CD4-positive, alpha-beta T cell treated with Interleukin-2 at 100 ng/mL for 4 hours (primary cell): ENCODE data around the gene CHAC1.

Experiments used
- DNase-seq: peaks from one replicate; pipeline ENCODE4 v3.0.0-alpha.2; 2020; ENCODE audit warnings: low spot score

CHAC1 gene, protein sequence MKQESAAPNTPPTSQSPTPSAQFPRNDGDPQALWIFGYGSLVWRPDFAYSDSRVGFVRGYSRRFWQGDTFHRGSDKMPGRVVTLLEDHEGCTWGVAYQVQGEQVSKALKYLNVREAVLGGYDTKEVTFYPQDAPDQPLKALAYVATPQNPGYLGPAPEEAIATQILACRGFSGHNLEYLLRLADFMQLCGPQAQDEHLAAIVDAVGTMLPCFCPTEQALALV

DNA sequence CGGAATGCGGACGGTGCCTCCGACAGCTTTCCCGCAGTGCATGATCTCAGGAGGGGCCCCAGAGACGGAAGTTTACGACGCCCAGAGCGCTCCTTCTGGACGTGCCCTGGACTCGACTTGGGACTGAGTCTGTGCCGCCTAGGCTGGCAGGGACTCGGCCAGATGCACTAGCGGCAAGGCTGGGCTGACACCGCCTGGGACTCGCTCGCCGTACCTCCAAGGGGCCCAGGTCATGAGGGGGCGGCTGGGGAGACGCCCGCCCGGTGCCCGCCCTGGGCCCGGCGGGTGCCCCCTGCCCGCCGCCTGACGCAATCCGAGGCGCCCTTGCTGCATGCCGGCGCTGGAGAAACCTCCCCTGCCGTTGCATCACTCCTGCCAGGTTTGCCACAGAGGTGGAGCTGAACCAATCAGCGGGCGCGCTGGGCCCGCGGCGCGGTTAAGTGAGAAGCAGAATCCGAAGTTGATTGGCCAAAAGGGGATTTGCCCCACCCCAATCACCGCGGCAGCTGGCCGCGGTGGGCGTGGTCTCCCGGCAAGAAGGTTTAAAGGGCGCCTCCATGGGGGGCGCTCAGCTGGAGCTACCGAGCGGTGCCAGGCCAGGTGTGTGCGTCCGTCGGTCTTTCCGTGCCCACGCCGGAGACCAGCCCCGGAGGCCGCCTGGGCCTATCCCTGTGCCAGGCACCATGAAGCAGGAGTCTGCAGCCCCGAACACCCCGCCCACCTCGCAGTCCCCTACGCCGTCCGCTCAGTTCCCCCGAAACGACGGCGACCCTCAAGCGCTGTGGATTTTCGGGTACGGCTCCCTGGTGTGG lies at the start of gene CHAC1:
TSS of gene CHAC1 (plus strand) at position 571 of the 812 bp plus-strand sequence. CDS start at position 684, 113 bp downstream.
- DNase-seq = peak; percentile 97

DNA sequence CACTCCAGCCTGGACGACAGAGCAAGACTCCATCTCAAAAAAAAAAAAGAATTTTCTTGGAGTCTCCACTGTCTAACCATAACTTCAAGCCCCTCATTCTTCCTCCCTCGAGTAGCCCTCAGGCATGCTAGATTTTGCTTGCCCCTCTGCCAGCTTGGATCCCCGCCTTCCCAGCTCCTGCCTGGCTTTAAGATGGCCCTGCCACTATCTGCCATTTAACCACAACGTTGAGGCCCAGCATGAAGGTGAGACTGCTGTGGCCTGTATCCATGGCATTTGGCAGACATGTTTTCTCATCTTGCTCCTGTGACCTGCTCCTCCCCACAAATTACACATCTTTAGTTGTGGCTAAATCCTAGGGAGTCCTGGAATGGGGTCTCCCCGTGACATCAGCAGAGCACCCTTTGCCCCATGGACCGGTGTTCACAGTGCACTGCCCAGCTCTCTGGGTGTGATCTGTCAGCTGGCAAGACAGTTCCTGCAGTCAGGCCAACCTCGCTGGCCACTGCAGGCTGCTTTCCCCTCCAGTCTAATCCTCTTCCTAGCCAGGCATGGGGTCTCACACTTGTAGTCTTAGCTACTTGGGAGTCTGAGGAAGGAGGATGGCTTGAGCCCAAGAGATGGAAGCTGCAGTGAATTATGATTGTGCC lies 48.6 kb upstream of the CHAC1 start:
- no peak for DNase-seq

DNA sequence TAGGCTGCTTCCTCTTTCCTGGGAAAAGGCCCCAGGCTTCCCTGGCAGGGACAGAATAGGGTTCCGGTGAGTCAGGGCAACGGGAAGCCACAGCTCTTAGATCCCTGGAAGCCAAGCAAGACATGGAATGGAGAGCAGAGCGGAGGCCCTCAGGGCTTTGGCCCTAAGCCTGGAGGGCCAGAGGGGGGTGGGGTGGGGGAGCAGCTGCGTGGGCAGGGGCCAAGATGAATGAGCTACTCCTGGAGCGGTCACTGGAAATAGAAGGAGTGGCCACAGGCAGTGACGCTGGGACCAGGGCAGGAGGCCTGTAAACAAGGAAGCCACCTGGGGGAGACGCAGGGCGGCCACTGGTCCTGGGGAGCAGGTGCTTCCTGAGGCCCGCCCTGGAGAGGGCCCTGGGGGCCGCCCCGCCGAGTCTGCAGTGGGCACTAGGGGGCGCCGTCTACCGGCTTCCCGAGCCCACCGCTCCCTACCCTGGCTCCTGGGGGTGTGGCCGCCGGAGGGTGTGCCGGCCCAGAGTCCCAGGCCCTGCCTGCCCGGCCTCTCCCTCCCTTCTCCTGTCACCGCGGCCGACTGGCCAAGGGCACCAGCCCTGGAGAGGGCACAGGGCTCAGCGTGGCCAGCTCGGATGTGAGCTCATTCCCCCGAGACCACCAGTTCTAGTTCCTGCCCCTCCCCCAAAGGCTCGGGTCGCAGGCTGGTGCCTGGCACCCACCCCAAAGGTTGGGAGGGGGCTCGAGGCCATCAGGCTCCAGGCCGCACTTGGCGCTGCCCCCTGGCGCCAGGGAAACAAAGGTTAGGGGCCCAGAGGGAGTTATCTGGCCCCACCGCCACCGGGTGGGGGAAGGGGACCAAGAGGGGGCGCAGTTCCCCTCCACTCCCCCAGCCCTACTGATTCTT lies 46.9 kb upstream of the CHAC1 start:
- peak; percentile 64 for DNase-seq

DNA sequence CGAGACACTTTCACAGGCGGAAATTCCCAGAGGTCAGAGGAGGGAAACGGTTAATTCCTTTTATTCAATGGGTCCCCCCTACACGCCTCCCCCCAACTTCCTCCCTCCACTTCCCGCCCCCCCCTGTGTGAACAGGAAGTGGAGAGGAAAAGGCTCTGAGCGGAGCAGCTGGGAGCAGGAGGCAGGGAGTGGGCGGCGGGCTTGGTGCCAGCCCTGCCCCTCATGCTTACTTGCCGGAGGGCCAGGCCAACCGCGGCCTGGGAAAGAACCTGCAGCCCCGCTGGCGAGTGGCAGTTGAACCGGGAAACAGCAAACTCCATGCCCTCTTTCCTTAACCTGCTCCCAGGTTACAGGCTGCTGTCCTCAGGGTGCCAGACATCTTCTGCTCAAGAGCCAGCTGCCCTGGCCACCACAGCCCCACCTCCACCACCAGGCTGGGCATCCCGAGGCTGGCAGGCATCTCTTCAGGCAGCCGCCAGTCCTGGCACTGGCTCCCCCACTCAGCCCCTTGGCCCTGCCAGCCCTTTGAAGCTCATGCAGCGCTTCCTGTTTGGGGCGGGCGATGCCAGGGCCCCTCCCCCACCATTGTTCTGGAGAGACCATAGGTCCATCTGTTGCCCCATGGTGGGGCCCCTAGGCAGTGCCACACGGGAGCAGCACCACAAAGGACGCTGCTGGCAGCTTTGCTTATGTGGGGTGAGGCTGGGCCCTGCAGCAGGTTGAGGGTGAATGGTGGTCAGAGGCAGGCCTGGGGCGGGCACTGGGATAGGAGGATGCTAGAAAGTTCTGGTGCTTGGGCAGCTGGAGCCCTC lies 46.1 kb upstream of the CHAC1 start:
- DNase-seq = peak; percentile 53

DNA sequence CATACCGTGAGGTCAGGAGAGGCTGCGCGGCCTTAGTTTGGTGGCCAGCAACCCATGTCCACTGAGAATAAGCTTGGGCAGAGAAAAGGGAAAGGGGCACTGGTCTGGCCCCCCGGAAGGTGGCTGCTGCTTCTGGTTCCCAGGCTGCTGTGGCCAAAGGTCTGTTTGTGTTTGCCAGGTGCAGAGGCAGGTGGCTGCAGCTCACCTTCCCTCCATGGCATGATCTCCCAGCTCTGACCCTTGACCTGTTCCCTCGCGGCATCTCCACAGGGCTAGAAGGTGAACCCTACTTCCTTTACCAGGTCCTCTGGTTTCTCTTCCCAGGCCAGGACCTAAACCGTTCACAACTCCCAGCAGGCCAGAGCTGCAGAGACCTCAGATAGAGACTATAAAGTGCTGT lies 45.2 kb upstream of the CHAC1 start:
- DNase-seq = no peak

DNA sequence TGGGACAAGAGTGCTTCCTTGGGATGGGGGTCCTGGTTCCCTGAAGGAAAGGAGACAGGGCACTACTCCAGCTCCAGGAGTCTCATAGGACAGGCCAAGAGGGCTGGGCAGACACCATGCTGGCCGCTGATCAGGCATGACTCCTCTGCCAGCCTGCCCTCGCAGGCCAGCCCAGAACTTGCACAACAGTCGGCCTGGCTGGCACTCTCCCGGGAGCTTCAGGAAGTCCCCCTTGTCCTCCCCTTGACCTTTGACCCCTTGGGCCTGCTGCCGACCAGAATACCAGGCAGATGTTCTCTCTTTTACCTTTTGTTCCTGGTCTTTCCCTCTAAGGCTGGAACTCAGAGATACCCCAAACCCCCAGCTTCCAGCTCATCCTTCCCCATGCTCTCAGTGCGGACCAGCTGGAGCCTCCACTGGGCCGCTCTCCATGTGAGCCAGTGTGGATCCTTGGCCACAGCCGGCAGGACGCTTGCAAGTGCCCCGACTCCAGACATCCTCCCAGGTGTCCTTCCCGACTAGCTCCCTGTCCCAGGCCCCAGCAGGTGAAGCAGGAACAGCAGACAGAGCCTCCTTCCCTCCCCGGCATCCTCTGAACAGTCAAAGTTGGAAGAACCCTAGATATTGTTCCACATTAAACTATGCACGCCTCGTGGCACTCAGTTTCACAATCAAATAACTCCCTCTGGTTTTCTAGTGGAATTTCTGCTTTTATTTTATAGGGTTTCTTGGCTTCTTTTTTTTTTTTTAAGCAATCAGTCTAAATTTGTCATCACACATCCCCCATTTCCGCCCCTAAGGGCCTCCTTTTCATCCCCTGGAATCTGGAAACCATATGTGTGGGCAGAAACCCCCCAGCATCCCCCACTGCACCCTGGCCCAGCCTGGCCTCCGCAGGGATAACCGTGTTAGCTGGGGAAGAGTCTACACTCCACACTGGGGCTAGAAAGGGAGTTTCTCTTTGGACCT lies 43.3 kb upstream of the CHAC1 start:
- DNase-seq = no peak

DNA sequence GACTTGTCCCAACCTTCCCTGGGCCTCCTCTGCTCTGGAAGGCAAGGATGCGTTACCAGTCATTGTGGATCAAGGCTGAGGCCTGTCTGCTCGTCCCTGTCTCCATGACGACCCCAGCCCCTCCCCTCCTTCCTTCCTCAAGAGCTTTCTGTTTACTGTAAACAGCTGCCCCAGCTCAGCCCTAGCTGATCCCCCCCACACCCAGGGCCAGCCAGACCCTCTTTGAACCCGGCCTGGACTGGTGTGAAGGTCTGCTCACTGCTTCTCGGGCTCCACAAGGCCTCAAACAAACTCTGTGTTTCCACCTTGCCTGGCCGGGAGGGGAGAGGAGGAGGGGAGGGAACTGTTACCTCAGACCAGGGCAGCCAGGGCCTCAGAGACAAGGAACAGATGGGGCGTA lies 42.1 kb upstream of the CHAC1 start:
- no peak for DNase-seq

DNA sequence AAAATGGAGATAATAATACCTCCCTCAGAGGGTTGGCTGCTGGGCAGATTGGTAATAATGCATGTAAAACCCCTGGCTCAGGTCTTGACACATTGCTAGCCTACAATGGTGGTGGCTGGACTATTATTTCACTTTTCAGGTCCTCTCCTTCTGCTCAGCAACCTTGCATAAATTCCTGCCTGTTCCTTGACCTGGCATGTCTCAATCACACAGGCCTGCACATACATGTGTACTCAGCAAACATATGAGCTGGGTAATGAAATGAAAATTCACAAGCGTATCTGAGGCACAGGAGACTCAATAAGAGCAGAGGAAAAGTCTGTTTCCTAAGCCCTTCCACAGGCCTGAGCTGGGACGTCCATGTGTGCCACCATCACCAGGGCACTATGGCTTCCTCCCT lies 41.6 kb upstream of the CHAC1 start:
- DNase-seq = no peak

DNA sequence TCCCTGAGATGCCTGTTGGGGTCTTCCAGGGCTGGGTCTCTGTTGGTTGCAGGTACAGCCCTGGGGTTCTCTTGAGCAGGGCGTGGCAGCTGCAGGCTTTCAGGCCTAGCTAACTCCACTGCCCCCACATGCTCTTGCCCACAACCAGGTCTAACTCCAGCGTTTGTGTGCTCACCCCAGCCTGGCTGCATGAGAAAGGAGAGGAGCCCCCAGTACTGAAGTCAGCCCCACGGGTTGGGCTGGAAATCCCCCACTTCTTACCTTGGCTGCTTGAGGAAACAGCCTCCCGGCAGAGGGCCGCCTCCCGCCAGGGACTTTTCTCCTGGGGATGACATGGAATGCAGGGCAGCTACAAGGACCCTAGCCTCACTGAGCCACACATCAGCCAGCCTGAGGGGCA lies 40.8 kb upstream of the CHAC1 start:
- no peak for DNase-seq

DNA sequence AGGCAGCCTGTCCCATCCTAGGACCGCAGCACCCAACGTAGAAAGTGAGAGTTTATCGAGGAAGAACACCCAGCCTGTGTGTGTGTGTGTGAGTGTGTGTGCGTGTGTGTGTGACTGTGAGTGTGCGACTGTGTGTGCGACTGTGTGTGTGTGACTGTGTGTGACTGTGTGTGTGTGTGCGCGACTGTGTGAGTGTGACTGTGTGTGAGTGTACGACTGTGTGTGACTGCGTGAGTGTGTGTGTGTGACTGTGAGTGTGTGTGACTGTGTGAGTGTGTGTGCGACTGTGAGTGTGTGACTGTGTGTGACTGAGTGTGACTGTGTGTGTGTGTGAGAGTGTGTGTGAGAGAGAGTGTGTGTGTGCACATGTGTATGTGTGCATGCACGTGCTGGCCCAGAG lies 39.3 kb upstream of the CHAC1 start:
- DNase-seq = no peak

DNA sequence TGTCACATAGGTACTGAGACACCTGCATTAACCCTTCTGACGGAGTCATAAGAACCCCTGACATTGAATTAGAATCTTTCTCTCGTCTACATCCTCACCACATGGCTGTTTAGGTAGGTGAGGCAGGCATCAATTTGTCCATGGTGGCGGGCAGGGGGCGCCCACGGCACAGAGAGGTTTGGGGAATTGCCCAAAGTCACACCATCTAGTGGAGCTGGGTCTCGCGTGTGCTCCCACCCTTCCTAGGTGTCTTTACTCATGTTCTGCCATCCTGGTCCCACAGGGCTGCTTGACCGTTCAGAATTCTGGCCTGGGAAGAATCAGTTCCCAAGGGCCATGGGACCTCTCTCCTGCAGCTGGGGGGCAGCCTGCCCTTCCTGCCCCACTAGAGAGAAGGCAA lies 38.8 kb upstream of the CHAC1 start:
- no peak for DNase-seq

DNA sequence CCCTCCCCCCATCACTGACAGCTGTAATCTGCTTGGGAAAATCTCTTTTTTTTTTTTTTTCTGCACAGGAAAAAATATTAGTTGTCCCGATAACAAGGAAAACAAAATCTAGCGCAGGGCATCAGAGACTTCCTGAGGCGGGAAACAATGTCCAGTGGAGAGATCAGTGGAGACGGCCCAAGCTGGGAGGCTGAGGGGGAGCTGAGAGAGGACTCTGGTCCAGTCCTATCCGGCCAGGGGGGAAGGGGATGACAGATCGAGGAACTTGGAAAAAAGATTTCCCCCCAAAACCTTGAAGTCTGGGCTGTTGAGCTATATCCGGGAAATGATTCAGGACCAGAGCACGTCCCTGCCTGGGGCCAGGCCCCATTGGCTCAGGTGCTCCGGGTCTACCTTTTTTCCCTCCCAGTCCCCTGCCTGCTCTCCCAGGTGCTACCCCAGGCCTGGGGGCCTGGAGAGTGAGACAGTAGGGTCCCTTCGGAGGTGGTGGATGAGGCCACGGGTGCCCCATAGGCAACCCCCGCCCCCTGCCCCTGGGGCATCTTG lies 38.1 kb upstream of the CHAC1 start:
- no peak for DNase-seq

DNA sequence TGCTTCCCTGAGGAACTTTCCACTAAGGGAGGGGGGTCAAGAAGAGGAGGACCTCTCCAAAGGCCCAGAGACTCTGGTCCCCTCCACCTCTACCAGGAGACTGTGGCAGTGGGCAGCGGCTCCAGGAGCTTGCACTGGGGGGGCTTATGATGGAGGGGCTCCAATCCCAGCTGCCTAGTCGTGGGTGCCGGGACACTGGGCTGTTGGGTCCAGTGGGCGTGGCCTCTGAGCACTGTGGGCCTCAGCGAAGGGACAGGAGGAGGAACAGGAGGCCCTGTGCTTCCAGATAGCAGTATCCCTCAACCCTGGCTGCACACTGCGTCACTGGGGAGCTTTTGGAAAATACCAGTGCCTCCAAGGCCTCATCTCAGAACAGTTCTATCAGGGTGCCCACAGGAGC lies 37.6 kb upstream of the CHAC1 start:
- DNase-seq = no peak

DNA sequence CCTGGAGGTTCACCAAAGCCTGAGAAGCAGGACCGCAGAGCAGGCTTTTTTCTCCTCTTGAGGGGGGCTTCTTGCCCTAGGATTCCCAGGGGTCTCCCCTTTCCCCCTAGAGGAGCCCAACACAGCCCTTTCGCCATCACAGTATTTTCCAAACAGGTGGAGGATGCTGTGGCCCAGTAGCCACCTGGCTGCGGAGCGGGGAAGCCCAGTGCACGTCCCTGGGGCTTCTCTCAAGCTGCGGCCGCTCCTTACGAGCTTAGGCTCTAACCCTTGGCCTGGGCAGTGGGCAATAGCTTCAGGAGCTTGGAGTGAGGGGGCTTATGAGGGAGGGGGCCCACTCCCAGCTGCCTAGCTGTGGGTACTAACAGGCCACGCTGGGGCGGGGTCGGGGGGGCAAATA lies 35.7 kb upstream of the CHAC1 start:
- DNase-seq = no peak

DNA sequence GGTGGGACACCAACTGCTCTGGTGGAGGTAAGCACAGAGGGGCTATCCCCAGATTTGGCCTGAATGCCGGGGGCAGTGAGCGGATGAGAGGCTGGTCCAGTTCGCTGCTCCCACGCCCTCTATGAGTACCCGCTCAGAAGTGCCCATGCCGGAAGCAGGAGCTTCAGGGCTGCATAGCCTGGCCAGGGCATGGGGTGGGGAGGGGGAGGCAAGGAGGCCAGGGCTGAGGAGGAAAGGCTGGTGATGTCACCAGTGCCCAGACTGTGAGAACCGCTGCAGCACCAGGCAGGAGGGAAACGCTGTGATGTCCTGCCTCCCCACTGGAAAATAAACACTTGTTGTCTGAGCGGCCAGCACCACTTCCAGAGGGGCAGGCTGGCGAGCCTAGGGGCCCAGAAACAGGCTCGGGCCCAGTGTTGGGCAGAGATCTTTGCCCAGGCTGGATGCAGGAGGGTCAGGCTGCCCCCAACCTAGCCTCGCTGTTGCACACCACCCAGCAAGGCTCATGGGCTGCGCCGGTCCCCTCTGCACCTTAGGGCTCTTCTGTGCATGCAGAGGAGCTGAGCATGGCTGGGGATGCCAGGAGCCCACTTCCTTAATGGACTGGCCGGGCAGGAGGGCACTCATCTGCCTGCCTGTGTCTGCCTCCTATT lies 35.0 kb upstream of the CHAC1 start:
- no peak for DNase-seq

DNA sequence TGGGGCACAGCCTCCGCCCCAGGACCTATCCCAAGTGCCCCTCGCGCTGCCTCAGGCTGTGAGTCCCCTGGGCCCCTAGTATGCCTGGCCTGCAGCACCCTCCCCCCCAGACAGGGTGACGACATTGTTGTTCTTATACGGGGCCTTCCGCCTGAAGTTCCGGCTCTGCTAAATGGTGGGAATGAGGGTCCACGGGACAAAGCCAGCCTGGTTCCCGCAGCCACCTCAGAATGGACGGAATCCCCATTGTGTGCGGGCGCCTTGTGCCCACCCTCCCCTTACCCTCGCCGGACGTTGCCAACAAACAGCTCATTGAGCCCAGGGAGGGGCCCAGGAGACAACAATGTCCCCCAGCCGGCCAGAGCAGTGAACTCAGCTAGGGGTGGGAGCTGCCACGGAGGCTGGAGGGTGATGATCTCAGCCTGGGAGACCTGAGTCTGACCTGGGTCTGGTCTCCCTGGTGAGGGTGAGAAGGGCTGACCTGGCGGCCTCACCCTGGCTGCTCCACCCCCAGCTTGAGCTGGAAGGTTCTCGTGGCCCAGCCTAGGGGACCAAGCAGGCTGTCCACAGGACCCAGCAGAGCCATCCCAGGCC lies 34.4 kb upstream of the CHAC1 start:
- DNase-seq = no peak

DNA sequence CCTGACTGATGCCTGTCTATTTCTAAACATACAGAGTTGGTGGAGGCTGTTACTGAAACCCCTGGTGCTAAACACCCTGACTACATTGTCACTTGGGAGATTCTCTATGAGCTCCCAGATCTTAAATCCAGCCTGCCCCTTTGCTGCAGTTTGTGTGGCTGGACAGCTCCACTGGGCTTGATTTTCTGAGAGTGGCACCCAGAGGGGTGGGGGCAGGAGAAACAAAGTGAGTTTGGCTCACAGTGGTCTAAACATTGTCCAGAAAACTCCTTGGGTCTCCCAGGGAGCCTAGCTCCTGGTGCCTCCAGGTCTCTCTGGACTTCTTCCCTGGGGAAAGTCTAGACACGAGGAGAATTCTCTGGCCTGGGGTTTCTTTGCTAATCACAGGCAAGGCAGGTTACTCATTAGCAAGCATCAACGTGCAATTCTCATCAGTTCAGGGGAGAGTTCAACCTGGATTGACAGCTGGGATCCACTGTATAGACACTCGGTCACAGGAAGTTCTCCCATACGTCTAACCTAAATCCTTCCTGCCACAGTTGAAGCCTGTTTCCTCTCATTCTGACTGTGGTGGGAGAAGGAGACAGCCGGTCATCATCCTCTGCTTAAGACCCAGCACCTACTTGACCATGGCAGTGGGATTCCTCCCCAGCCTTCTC lies 31.2 kb upstream of the CHAC1 start:
- DNase-seq = no peak

DNA sequence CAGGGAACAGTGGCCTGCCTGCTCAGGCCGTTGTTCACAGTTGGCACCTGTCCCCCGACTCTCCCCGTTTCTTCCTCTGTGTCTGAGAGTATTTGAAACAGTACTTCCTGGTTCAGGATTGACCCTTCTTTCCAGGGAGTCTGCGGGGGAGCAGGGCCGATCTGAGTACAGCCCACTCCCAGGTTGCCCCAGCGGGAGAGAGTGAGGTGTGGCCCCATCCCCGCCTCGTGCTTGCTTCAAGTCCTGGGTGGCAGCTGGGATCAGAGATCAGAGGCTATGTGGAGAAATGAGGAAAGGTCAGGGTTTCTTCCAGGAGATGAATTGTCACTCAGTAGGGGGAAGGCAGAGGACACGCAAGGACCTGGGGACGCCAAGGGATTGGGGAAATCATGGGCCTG lies 30.7 kb upstream of the CHAC1 start:
- DNase-seq = no peak
